IMR-90 (cell line): Measurements from ENCODE around the gene CLDN14. TPM values are rescaled to one million over a fixed set of nuclear protein-coding genes. Genes with fewer than 3 reads are reported as not detected.

Source experiments
- ATAC-seq: fragments of 200-7000 bp; cut with Tn5 transposase; 2 replicates; pipeline ENCODE4 v1.9.1; 2020; ENCODE audit warnings: low read depth, mild to moderate bottlenecking, moderate library complexity
- BruUV-seq: library from RNA; stranded (reverse); fragments of 400-500 nt; replicated peaks from 2 replicates; lab custom pipeline; 2021; lab: Mats Ljungman, UMichigan
- CTCF ChIA-PET: fragments of 300-600 bp; formaldehyde crosslinking; extraction: SDS; loops from one replicate; lab custom pipeline; 2021; ENCODE audit warnings: antibody characterized with exemption; lab: Yijun Ruan, JAX
- POLR2A ChIA-PET: fragments of 300-600 bp; sonication (Branson Sonifier 250); formaldehyde crosslinking; loops from one replicate; lab custom pipeline; 2022; ENCODE audit warnings: antibody characterized with exemption; ENCODE audit not compliant: unreplicated experiment; lab: Charles Lee
- DNase-seq: peaks from one replicate; pipeline ENCODE4 v3.0.0; 2013
- H2AFZ ChIP-seq: replicated peaks from 2 replicates; pipeline ENCODE3; 2013; ENCODE audit warnings: low read length, mild to moderate bottlenecking; ENCODE audit not compliant: poor library complexity
- H2AK5ac ChIP-seq: 2 replicates; pipeline ENCODE4 v1.6.1; 2013; ENCODE audit warnings: low read depth, low read length, inconsistent platforms
- H2AK9ac ChIP-seq: replicated peaks from 2 replicates; pipeline ENCODE3; 2013; ENCODE audit warnings: mild to moderate bottlenecking, low read depth, low read length, moderate library complexity; ENCODE audit not compliant: poor library complexity
- H2BK120ac ChIP-seq: 2 replicates; pipeline ENCODE4 v1.6.1; 2013; ENCODE audit warnings: low read depth, low read length, inconsistent platforms
- H2BK15ac ChIP-seq: 3 replicates; pipeline ENCODE4 v1.6.1; 2013; ENCODE audit warnings: low read depth, low read length, inconsistent platforms
- H2BK20ac ChIP-seq: 2 replicates; pipeline ENCODE4 v1.6.1; 2013; ENCODE audit warnings: low read depth, mild to moderate bottlenecking, inconsistent platforms, low read length, moderate library complexity
- H2BK5ac ChIP-seq: 2 replicates; pipeline ENCODE4 v1.6.1; 2013; ENCODE audit warnings: mild to moderate bottlenecking, low read depth, low read length, inconsistent platforms; ENCODE audit not compliant: poor library complexity, severe bottlenecking
- H3K14ac ChIP-seq: replicated peaks from 2 replicates; pipeline ENCODE4 v1.6.1; 2013; ENCODE audit warnings: low read depth, low read length, inconsistent platforms
- H3K18ac ChIP-seq: 2 replicates; pipeline ENCODE4 v1.6.1; 2013; ENCODE audit warnings: low read depth, low read length, control low read depth
- H3K23ac ChIP-seq: 2 replicates; pipeline ENCODE4 v1.6.1; 2013; ENCODE audit warnings: low read depth, low read length, inconsistent platforms
- H3K27ac ChIP-seq: 2 replicates; pipeline ENCODE4 v1.5.1; 2013; ENCODE audit warnings: mild to moderate bottlenecking, control low read depth, low read length; ENCODE audit not compliant: insufficient read depth
- H3K27me3 ChIP-seq: 2 replicates; pipeline ENCODE4 v1.6.1; 2013; ENCODE audit warnings: low read length; ENCODE audit not compliant: control insufficient read depth, insufficient read depth
- H3K36me3 ChIP-seq: 2 replicates; pipeline ENCODE4 v1.6.1; 2013; ENCODE audit warnings: low read length, mixed read lengths; ENCODE audit not compliant: control insufficient read depth, insufficient read depth
- H3K4ac ChIP-seq: 2 replicates; pipeline ENCODE4 v1.6.1; 2013; ENCODE audit warnings: low read depth, low read length, inconsistent platforms
- H3K4me1 ChIP-seq: 2 replicates; pipeline ENCODE4 v1.6.1; 2013; ENCODE audit warnings: low read length, mixed read lengths; ENCODE audit not compliant: control insufficient read depth, insufficient read depth
- H3K4me2 ChIP-seq: 2 replicates; pipeline ENCODE4 v1.6.1; 2013; ENCODE audit warnings: low read depth, mild to moderate bottlenecking, control low read depth, low read length, moderate library complexity
- H3K4me3 ChIP-seq: 2 replicates; pipeline ENCODE4 v1.5.1; 2013; ENCODE audit warnings: low read depth, mild to moderate bottlenecking, control low read depth, low read length, moderate library complexity; ENCODE audit not compliant: insufficient read depth
- H3K56ac ChIP-seq: 2 replicates; pipeline ENCODE4 v1.6.1; 2013; ENCODE audit warnings: low read length, inconsistent platforms; ENCODE audit not compliant: insufficient read depth; ENCODE audit errors: extremely low read depth
- H3K79me1 ChIP-seq, 2 experiments: 2 replicates each; pipeline ENCODE4 v1.6.1; 2013; ENCODE audit warnings: low read length in 2 of 2, inconsistent platforms in 1 of 2, low read depth in 1 of 2
- H3K9ac ChIP-seq: 2 replicates; pipeline ENCODE4 v1.6.1; 2013; ENCODE audit warnings: low read depth, low read length, control low read depth
- H3K9me1 ChIP-seq: 2 replicates; pipeline ENCODE4 v1.6.1; 2013; ENCODE audit warnings: low read length, inconsistent platforms; ENCODE audit not compliant: insufficient read depth
- H3K9me3 ChIP-seq: 2 replicates; pipeline ENCODE4 v1.6.1; 2013; ENCODE audit warnings: low read length; ENCODE audit not compliant: control insufficient read depth, insufficient read depth
- H4K20me1 ChIP-seq: 2 replicates; pipeline ENCODE4 v1.6.1; 2013; ENCODE audit warnings: low read length, inconsistent platforms; ENCODE audit not compliant: insufficient read depth
- H4K5ac ChIP-seq: 2 replicates; pipeline ENCODE4 v1.6.1; 2013; ENCODE audit warnings: mild to moderate bottlenecking, low read depth, low read length, control low read depth
- H4K8ac ChIP-seq, 2 experiments: 2 replicates each; pipeline ENCODE4 v1.6.1; 2013; ENCODE audit warnings: low read depth in 2 of 2, low read length in 2 of 2, control low read depth in 1 of 2, inconsistent platforms in 1 of 2
- H4K91ac ChIP-seq: 2 replicates; pipeline ENCODE4 v1.6.1; 2013; ENCODE audit warnings: low read depth, low read length, inconsistent platforms; ENCODE audit not compliant: insufficient read depth
- BHLHE40 ChIP-seq: fragments of 150-350 bp; IDR thresholded peaks from 2 replicates; pipeline ENCODE4 v1.6.1; 2016; ENCODE audit warnings: mild to moderate bottlenecking, low read depth, low read length
- CEBPB ChIP-seq: IDR thresholded peaks from 2 replicates; pipeline ENCODE4 v1.6.1; 2012; ENCODE audit warnings: low read depth, low read length, improper control_type of control experiment
- CHD1 ChIP-seq: IDR thresholded peaks from 2 replicates; pipeline ENCODE4 v1.6.1; 2012; ENCODE audit warnings: low read depth, low read length, improper control_type of control experiment
- CTCF ChIP-seq: conservative IDR thresholded peaks from 2 replicates; pipeline ENCODE4 v1.5.1; 2012; ENCODE audit warnings: mild to moderate bottlenecking, low read depth, low read length, improper control_type of control experiment
- ELK1 ChIP-seq: fragments of 150-350 bp; IDR thresholded peaks from 2 replicates; pipeline ENCODE4 v1.6.1; 2016; ENCODE audit warnings: low read depth, mild to moderate bottlenecking, low read length, moderate library complexity, borderline replicate concordance
- FOS ChIP-seq: fragments of 150-350 bp; IDR thresholded peaks from 2 replicates; pipeline ENCODE4 v1.6.1; 2016; ENCODE audit warnings: low read depth, low read length
- MAFK ChIP-seq: IDR thresholded peaks from 2 replicates; pipeline ENCODE4 v1.6.1; 2012; ENCODE audit warnings: low read depth, low read length, improper control_type of control experiment
- MAZ ChIP-seq: IDR thresholded peaks from 2 replicates; pipeline ENCODE4 v1.6.1; 2012; ENCODE audit warnings: low read depth, mild to moderate bottlenecking, low read length, improper control_type of control experiment, moderate library complexity, borderline replicate concordance
- MXI1 ChIP-seq: IDR thresholded peaks from 2 replicates; pipeline ENCODE4 v1.6.1; 2012; ENCODE audit warnings: low read depth, mild to moderate bottlenecking, low read length, moderate library complexity, borderline replicate concordance
- NFE2L2 ChIP-seq: fragments of 150-350 bp; IDR thresholded peaks from 2 replicates; pipeline ENCODE4 v1.6.1; 2016; ENCODE audit warnings: low read depth, mild to moderate bottlenecking, low read length
- POLR2A ChIP-seq: IDR thresholded peaks from 2 replicates; pipeline ENCODE4 v1.6.1; 2012; ENCODE audit warnings: mild to moderate bottlenecking, low read depth, low read length
- RAD21 ChIP-seq: IDR thresholded peaks from 2 replicates; pipeline ENCODE4 v1.6.1; 2012; ENCODE audit warnings: low read length, improper control_type of control experiment
- RCOR1 ChIP-seq: IDR thresholded peaks from 2 replicates; pipeline ENCODE4 v1.6.1; 2012; ENCODE audit warnings: mild to moderate bottlenecking, low read length, improper control_type of control experiment; ENCODE audit not compliant: insufficient replicate concordance
- RFX5 ChIP-seq: IDR thresholded peaks from 2 replicates; pipeline ENCODE4 v1.8.0; 2012; ENCODE audit warnings: low read depth, mild to moderate bottlenecking, low read length, moderate library complexity
- SMC3 ChIP-seq: fragments of 150-350 bp; IDR thresholded peaks from 2 replicates; pipeline ENCODE4 v1.6.1; 2016; ENCODE audit warnings: low read depth, mild to moderate bottlenecking, antibody characterized with exemption, low read length, moderate library complexity
- USF2 ChIP-seq: fragments of 150-350 bp; IDR thresholded peaks from 2 replicates; pipeline ENCODE4 v1.6.1; 2017; ENCODE audit warnings: mild to moderate bottlenecking, antibody characterized with exemption, low read length, low read depth
- WGBS, 2 experiments: methylation state at CpG; one replicate each; pipeline versions ENCODE4 v1.1.5 to v1.1.7; 2013; ENCODE audit warnings: missing lambda C conversion rate in 2 of 2; ENCODE audit not compliant: insufficient read length in 1 of 2; ENCODE audit errors: extremely low coverage in 2 of 2; 5-methylcytosine and 5-hydroxymethylcytosine counted together
- dilution Hi-C: fragments of 300-500 bp; cut with HindIII; formaldehyde crosslinking; loops from one replicate; pipeline ENCODE4 v1.14.3; 2018; ENCODE audit warnings: low sequenced_read_pairs; ENCODE audit not compliant: unreplicated experiment
- in situ Hi-C: fragments of 300-500 bp; cut with MboI; formaldehyde crosslinking; loops from 3 replicates; pipeline ENCODE4 v1.14.3; 2019; ENCODE audit warnings: low sequenced_read_pairs, inconsistent platforms, mixed read lengths
- intact Hi-C: fragments of 100-400 bp; cut with micrococcal nuclease; formaldehyde crosslinking; loops from 2 replicates; pipeline ENCODE4 v1.10.0; 2022
- polyA plus RNA-seq, 3 experiments: library from polyadenylated mRNA; depleted of rRNA; stranded (reverse); fragments of >200 nt; gene quantifications; 2 replicates each; pipeline ENCODE4 v1.2.3, GENCODE V29; 2012; ENCODE audit warnings: low replicate concordance in 1 of 3
- total RNA-seq: library from RNA; depleted of rRNA; stranded (reverse); fragments of >200 nt; gene quantifications from 2 replicates; pipeline ENCODE4 v1.2.3, GENCODE V29; 2012

Gene CLDN14
- total and polyA plus RNA-seq, 2 of the 4 experiments (the other 2 are of a cell fraction): not detected

GRCh38 chr21:36434144-36434543 is 45.8 kb downstream of the CLDN14 start:
- TF ChIP-seq CHD1 (no peak), NFE2L2 (no peak), RCOR1 (no peak), MXI1 (no peak), BHLHE40 (no peak), CTCF (no peak), USF2 (no peak), RFX5 (no peak), RAD21 (no peak), CEBPB (no peak), FOS (no peak), ELK1 (no peak), MAZ (no peak), SMC3 (no peak), POLR2A (no peak), MAFK (no peak)
- POLR2A ChIA-PET: no interaction called here
- Histone ChIP-seq H3K27ac (no peak overlapping the region), H4K91ac (no peak overlapping the region), H3K14ac (no peak overlapping the region), H2AK5ac (no peak overlapping the region), H3K56ac (no peak overlapping the region), H3K4me2 (no peak overlapping the region), H2AFZ (no peak overlapping the region), H3K9me3 (no peaks in the 10 kb centered on the region), H3K4me1 (peaks cover 14% of the 10 kb centered on the region), H2BK120ac (no peak overlapping the region), H3K23ac (no peak overlapping the region), H3K4ac (no peak overlapping the region; the same call in 1 of the 2 replicates), H3K9me1 (peaks cover 7% of the 10 kb centered on the region), H2BK5ac (no peak overlapping the region), H2BK20ac (no peak overlapping the region), H2AK9ac (peak overlapping the region; percentile 68), H4K5ac (no peak overlapping the region), H3K9ac (no peak overlapping the region), H4K8ac (no peak overlapping the region), H3K27me3 (no peaks in the 10 kb centered on the region), H3K18ac (no peak overlapping the region), H3K36me3 (no peaks in the 10 kb centered on the region), H4K20me1 (no peaks in the 10 kb centered on the region), H3K4me3 (no peak overlapping the region), H3K79me1 (peaks cover 3 to 8% of the 10 kb centered on the region in 2 experiments; a peak in 3 of 4 replicates), H2BK15ac (no peak overlapping the region)
- in situ Hi-C loops (no loop called here), intact Hi-C loops (no loop called here), dilution Hi-C loops (no loop called here)
- WGBS, 2 experiments: 82% methylated on average over 2 of the region's 6 CpGs; no CpG with 5 or more reads in 1 of the 2 experiments
- DNase-seq (no peak), ATAC-seq (no peak)
- CTCF ChIA-PET: no interaction called here
- no TSS peak for BruUV-seq
